Heart left ventricle (tissue), 13 donors: ENCODE results near the gene IL1RAPL1.

Source experiments
- CTCF ChIP-seq, 12 donors: fragments of 200-600 bp; sonication (generic) in 4 of 12; IDR thresholded peaks; one replicate each; pipeline versions ENCODE4 v1.5.0 to v1.8.0; 2018 to 2022; ENCODE audit warnings: antibody characterized with exemption in 12 of 12, mild to moderate bottlenecking in 5 of 12
- POLR2A ChIP-seq, 2 donors: fragments of 450-650 bp; IDR thresholded peaks; one replicate each; pipeline ENCODE4 v1.6.1; 2017; ENCODE audit warnings: antibody characterized with exemption in 2 of 2, mild to moderate bottlenecking in 2 of 2, moderate library complexity in 2 of 2
- donor health status: ischemic (EF 13 %, LVEDD 7.1; RV severe dilation, severe dysfunction).
- donor health status: DM: no; HTN: yes; CAD: no.
- donor health status: DM: no; HTN: no; CAD: no.
- donor health status: ischemic (EF 25% LVEDD 6.9; RV normal size, moderate dysfunction).
- donor health status: ischemic (EF 25% LVEDD 5.7; RV mildly dilated, moderate dysfunction).
- donor health status: ischemic (EF 35%, LVEDD 5.7; RV mildly dilated, moderate dysfunction).
- donor health status: nonischemic (EF 11% LVEDD 7.7; RV severe dilation, severe dysfunction).
- donor health status: DM: yes; HTN: yes; CAD: no.
- donor health status: PGD.
- donor health status: ischemic (EF 29% LVEDD 5.4; RV normal size, mild dysfunction).
- donor health status: nonischemic (EF 23%, LVEDD 6.1; RV moderate dilation, normal function).

GRCh38 chrX:28802625-28803024, 215.4 kb downstream of the IL1RAPL1 start:
- TF ChIP-seq CTCF (IDR thresholded peaks at IDR 0.05) (peak in 1 of 12 donors; percentile 7), POLR2A (IDR thresholded peaks at IDR 0.05) (no peak)
